Epithelial cell of esophagus (primary cell): ENCODE results near the gene MMP19.

Experiments
- DNase-seq: peaks from one replicate; pipeline ENCODE4 v3.0.0; 2010; ENCODE audit warnings: low read depth
- H3K4me3 ChIP-seq: 2 replicates; pipeline ENCODE4 v1.5.1; 2011; ENCODE audit warnings: mild to moderate bottlenecking, low read length, control low read depth
- TF ChIP-seq, protein P1 (sequence below): IDR thresholded peaks from 2 replicates; pipeline ENCODE4 v1.5.1; 2011; ENCODE audit warnings: low read depth, mild to moderate bottlenecking, low read length, control low read depth, inconsistent platforms; ENCODE audit not compliant: insufficient read depth; ENCODE audit errors: missing control alignments

The MMP19 gene

GRCh38 chr12:55850401-55850800 lies 7.7 kb upstream of the MMP19 start:
- TF ChIP-seq, protein P1, sequence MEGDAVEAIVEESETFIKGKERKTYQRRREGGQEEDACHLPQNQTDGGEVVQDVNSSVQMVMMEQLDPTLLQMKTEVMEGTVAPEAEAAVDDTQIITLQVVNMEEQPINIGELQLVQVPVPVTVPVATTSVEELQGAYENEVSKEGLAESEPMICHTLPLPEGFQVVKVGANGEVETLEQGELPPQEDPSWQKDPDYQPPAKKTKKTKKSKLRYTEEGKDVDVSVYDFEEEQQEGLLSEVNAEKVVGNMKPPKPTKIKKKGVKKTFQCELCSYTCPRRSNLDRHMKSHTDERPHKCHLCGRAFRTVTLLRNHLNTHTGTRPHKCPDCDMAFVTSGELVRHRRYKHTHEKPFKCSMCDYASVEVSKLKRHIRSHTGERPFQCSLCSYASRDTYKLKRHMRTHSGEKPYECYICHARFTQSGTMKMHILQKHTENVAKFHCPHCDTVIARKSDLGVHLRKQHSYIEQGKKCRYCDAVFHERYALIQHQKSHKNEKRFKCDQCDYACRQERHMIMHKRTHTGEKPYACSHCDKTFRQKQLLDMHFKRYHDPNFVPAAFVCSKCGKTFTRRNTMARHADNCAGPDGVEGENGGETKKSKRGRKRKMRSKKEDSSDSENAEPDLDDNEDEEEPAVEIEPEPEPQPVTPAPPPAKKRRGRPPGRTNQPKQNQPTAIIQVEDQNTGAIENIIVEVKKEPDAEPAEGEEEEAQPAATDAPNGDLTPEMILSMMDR: no peak
- H3K4me3 ChIP-seq: no peak overlapping the region
- DNase-seq: no peak

DNA sequence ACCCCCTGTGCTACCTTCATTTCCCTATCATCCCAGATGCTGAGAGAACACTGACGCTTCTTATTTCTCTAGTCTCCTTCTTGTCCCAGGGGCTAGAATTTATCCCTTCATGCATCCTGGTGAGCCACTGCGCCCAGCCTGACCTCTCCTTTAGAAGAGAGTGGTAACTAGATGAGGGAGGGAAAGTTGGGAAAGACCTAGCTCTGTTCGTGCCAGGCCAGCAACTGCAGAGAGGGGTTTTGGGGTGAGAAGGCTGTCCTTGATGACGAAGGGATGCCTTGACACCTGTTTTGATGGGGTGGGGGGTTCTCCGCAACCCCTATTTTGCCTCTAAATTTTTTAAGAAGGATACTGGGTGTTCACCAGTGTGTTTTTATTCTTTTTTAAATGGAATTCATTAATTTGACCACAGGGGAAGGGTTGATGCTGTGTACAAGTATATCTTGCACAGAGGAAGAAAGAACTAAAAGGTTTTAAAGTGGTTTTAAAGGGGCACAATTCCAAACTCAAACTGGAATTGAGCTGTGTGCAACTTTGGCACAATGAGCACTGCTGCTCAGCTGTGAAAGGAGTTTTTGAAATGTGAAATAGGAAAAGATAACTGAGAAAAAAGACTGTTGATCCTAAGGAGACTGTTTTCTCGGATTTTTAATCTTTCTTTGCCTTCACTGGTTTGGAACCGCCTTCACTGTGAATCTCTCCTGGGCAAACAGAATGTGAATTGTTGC lies 7.0 kb upstream of the MMP19 start:
- H3K4me3 ChIP-seq: no peak overlapping the region
- TF ChIP-seq, protein P1: no peak
- DNase-seq: no peak

DNA sequence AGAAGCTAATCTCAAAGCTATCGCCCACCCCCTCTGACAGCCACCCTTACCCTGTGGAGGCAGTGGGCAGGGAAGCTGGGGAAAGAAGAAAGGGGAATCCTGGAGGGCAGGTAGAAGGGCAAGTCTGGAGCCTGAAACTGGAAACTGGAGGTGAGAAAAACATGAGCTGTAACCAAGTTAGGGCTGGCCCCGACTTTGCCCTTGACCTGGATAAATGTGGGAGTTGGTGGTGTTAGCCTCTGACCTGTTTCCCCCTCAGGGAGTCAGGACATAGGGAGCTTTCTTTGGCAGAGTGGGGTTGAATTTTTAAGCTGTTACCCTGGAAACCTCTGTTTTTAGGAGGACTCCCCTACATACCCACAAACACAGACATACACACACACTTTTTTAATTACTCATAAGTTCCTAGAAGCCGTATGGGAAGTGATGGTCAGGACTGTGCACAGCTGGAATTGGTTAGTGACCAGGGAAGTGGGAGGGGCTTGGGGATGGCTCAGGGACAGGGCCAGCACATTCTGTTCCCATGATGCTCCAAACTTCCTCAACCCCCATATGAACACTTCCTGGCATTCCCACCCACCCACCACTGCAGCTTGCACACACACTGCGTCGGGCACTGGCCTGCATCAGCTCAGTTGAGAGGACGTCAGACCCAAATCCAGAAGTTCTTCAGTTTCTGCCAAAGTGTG lies 5.0 kb upstream of the MMP19 start:
- TF ChIP-seq, protein P1: no peak
- H3K4me3 ChIP-seq: no peak overlapping the region
- DNase-seq: peak; percentile 87

DNA sequence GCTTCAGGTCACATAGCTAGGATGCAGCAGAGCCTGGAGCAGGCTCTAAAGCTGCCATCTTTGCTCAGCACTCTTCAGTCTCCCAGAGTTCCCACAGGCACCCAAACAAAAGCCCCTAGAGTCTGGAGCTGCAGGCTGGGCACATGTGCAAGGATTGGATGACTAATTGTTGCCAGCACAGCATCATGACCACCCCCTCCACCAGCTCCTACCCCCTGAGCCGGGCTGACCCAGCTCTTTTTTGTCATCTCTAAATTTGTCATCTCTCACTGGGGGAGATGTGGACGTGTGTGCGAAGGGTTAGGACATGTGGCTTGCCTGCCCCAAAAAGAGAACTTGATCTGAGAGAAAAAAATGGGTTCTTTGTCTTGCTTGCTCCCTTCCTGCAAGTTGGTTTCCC lies 4.3 kb upstream of the MMP19 start:
- H3K4me3 ChIP-seq: no peak overlapping the region
- peak; percentile 39 for DNase-seq
- TF ChIP-seq, protein P1: no peak

DNA sequence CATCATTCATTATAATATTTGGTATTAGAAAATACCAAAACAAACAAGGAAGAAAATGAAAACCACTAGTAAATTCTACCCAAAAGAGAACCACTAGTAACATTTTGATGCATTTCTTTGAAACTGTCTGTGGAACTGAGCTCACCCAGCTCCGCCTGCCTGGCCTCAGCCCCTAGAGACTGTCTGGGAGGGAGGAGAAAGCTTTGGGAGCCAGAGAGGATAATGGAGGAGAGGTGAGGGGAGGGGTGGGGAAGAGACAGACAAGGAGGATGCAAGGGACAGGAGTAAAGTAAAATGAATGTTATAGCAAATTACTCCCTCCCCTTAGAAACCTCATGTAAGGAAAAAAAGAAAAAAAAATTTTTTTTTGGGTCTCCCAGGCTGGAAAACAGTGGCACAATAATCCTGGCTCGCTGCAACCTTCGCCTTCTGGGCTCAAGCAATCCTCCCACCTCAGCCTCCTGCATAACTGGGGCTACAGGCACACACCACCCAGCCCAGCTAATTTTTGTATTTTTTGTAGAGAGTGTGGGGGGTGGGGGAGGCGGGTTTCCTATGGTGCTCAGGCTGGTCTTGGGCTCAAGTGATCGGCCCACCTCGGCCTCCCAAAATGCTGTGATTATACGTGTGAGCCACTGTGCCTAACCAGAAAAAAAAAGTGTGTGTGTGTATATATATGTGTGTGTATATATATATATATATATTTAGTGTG lies 3.2 kb upstream of the MMP19 start:
- TF ChIP-seq, protein P1: no peak
- H3K4me3 ChIP-seq: no peak overlapping the region
- no peak for DNase-seq

- TF ChIP-seq, protein P1: no peak
- DNase-seq: no peak
- no peak overlapping the region for H3K4me3 ChIP-seq
These were observed 2.6 kb upstream of the MMP19 start for GRCh38 chr12:55845361-55845760.
